22Rv1 (cell line): Measurements from ENCODE around the gene LHFPL2.
"Not testable (repeated sequence)": the region's sequence is repeated elsewhere in the genome, so short reads cannot be mapped to it uniquely, and the experiment has no call there.

ENCODE experiments used
- H3K27ac ChIP-seq: fragments of 450-650 bp; 2 replicates; pipeline ENCODE4 v1.5.1; 2017
- CTCF ChIP-seq: fragments of 450-650 bp; IDR thresholded peaks from 2 replicates; pipeline ENCODE4 v1.5.1; 2017; ENCODE audit warnings: mild to moderate bottlenecking
- ZFX ChIP-seq: fragments of 450-650 bp; IDR thresholded peaks from 2 replicates; pipeline ENCODE4 v1.6.1; 2017; ENCODE audit warnings: antibody characterized with exemption, borderline replicate concordance

Gene LHFPL2

GRCh38 chr5:78679905-78680304, 31.3 kb upstream of the LHFPL2 start:
- no peak overlapping the region for H3K27ac ChIP-seq
- TF ChIP-seq ZFX: no peak
- no peak for TF ChIP-seq CTCF

DNA sequence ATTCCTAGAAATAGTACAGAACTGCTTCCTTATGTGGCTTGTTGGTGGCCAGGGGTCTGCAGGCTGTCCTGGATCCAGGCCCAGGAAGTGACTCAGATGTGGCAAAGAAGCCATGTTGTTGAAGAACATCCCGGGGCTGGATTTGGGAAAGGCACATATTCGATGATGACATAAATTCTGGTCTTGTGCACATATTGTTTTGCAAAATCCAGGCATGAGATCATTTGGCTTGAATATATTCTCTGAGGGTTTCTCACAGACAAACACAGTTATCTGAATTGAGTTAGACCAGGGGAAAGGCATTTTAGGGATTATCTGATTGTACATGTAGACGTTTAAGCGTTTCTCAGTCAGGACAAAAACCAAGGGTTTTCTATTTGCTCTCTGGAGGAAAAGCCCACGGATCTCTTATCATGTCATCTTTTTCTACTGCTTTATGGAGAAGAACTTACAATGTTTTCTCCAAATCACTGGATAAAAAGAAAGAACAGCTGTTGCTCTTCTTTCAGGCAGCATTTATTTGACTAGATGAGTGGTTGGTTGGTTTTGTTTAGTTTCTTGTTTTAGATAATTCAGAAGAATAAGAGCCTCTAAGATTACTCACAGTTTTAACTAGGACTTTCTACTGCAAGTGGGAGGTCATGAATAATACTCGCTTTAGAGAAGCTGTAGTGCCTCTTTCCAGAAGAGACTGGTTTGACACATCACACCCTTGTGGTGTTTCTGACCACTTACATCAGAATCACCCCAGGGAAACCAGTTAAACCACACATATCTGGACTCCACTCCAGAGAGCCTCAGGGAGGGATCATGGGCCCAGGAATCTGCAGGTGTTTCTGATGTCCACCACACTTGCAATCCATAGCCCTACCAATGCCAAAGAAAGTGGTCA, 29.5 kb upstream of the LHFPL2 start:
- no peak overlapping the region for H3K27ac ChIP-seq
- TF ChIP-seq CTCF: no peak
- no peak for TF ChIP-seq ZFX

DNA sequence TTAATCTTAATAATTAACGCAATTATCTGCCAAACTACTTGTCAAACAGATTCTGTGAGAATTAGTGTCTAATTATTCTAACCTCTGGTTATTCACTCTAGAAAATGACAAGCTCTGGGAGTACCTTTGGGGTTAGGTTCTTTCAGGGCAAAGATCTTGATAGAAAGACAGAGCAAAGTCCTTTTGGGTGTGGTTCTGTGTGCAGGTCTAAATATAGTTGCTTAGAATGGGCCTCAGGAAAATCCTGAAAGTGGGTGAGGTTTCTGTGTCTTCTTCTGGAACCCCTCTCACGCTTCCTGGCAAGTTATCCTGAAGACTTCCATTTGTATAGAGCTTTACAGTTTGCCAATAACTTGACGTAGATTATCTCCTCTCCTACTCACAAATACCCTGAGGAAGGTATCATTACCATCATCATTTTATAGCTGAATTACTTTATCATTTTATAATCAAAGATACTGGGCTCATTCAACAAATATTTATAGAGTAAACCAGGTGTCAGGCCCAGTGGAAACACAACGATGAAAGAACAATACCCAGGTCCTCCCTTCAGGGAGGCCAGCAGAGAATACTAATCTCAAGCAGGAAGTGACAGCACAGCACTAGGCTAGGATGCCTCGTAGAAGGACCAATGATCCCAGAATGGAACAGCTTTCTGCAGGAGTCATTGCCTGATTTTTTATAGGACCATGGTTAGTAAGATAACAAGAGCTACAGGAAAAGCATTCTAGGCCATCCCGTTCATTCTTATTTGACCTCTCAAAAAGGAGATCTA, 27.6 kb upstream of the LHFPL2 start:
- H3K27ac ChIP-seq: no peak overlapping the region

GRCh38 chr5:78673827-78674226, 25.3 kb upstream of the LHFPL2 start:
- H3K27ac ChIP-seq: not testable (repeated sequence)

More for the DNA sequence above, 27.6 kb upstream of the LHFPL2 start:
- TF ChIP-seq CTCF: no peak
- no peak for TF ChIP-seq ZFX

- TF ChIP-seq CTCF: no peak
- no peak for TF ChIP-seq ZFX
- H3K27ac ChIP-seq: no peak overlapping the region
Observed at GRCh38 chr5:78672154-78672553, 23.6 kb upstream of the LHFPL2 start.

GRCh38 chr5:78671609-78672008, 23.0 kb upstream of the LHFPL2 start:
- TF ChIP-seq ZFX (no peak), CTCF (no peak)
- no peak overlapping the region for H3K27ac ChIP-seq

GRCh38 chr5:78670701-78671269, 22.2 kb upstream of the LHFPL2 start:
- no peak for TF ChIP-seq CTCF
- no peak overlapping the region for H3K27ac ChIP-seq
